ENCODE measurements around the gene ENTPD1.
"Not testable (repeated sequence)": the region's sequence is repeated elsewhere in the genome, so short reads cannot be mapped to it uniquely, and the experiment has no call there.

The ENTPD1 gene

GRCh38 chr10:95756041-95756761 lies at the start of gene ENTPD1:
Gene ENTPD1 (plus strand): TSS chr10:95756163. CDS start chr10:95756240, 77 bp downstream.
- DNase-seq (ENCODE audit: low read depth) = no peak

GRCh38 chr10:95706573-95706972 lies 49.4 kb upstream of the ENTPD1 start:
- DNase-seq (ENCODE audit: low read depth) = no peak

GRCh38 chr10:95706990-95707389 lies 49.0 kb upstream of the ENTPD1 start:
- no peak for DNase-seq (ENCODE audit: low read depth)

GRCh38 chr10:95711492-95711891 lies 44.5 kb upstream of the ENTPD1 start:
- DNase-seq (ENCODE audit: low read depth) = no peak

- no peak for DNase-seq (ENCODE audit: low read depth)
Observed at GRCh38 chr10:95716466-95716865, 39.5 kb upstream of the ENTPD1 start.

- no peak for DNase-seq (ENCODE audit: low read depth)
Observed at GRCh38 chr10:95716866-95717265, 39.1 kb upstream of the ENTPD1 start.

- not testable (repeated sequence) for DNase-seq (ENCODE audit: low read depth)
Observed at GRCh38 chr10:95720745-95721144, 35.2 kb upstream of the ENTPD1 start.

GRCh38 chr10:95722496-95722895 lies 33.5 kb upstream of the ENTPD1 start:
- DNase-seq (ENCODE audit: low read depth) = not testable (repeated sequence)

- DNase-seq (ENCODE audit: low read depth) = peak; percentile 54
Observed at GRCh38 chr10:95728526-95728925, 27.4 kb upstream of the ENTPD1 start.

- DNase-seq (ENCODE audit: low read depth) = no peak
Observed at GRCh38 chr10:95729323-95730055, 26.5 kb upstream of the ENTPD1 start.

GRCh38 chr10:95730233-95730632 lies 25.7 kb upstream of the ENTPD1 start:
- DNase-seq (ENCODE audit: low read depth) = no peak

- not testable (repeated sequence) for DNase-seq (ENCODE audit: low read depth)
Observed at GRCh38 chr10:95732907-95733306, 23.1 kb upstream of the ENTPD1 start.

- DNase-seq (ENCODE audit: low read depth) = no peak
Observed at GRCh38 chr10:95739056-95739455, 16.9 kb upstream of the ENTPD1 start.

GRCh38 chr10:95741807-95742467 lies 14.0 kb upstream of the ENTPD1 start:
- no peak for DNase-seq (ENCODE audit: low read depth)

GRCh38 chr10:95742485-95742884 lies 13.5 kb upstream of the ENTPD1 start:
- no peak for DNase-seq (ENCODE audit: low read depth)

- DNase-seq (ENCODE audit: low read depth) = no peak
Observed at GRCh38 chr10:95742962-95743535, 12.9 kb upstream of the ENTPD1 start.

GRCh38 chr10:95745501-95745900 lies 10.5 kb upstream of the ENTPD1 start:
- no peak for DNase-seq (ENCODE audit: low read depth)

- no peak for DNase-seq (ENCODE audit: low read depth)
Observed at GRCh38 chr10:95748349-95748748, 7.6 kb upstream of the ENTPD1 start.

GRCh38 chr10:95755511-95756004 lies 405 bp upstream of the ENTPD1 start:
- DNase-seq (ENCODE audit: low read depth) = no peak

- DNase-seq (ENCODE audit: low read depth) = no peak
Observed at GRCh38 chr10:95756809-95757684, 1.1 kb downstream of the ENTPD1 start.

GRCh38 chr10:95758351-95759025 lies 2.5 kb downstream of the ENTPD1 start:
- no peak for DNase-seq (ENCODE audit: low read depth)
